Neural cell (in vitro differentiated cells): ENCODE results near the gene CLHC1. TPM values are rescaled to one million over a fixed set of nuclear protein-coding genes. Genes with fewer than 3 reads are reported as not detected.
"Not testable (repeated sequence)": the region's sequence is repeated elsewhere in the genome, so short reads cannot be mapped to it uniquely, and the experiment has no call there.

ENCODE experiments used
- H2AFZ ChIP-seq: fragments of 200-600, 300-800 bp; sonication (generic), shearing (Covaris generic); 2 replicates; pipeline ENCODE4 v1.6.0; 2014; ENCODE audit warnings: low read depth, mild to moderate bottlenecking, antibody characterized with exemption, low read length, moderate library complexity
- H3F3A ChIP-seq: fragments of 200-600 bp; shearing (Covaris generic); 2 replicates; pipeline ENCODE4 v1.6.1; 2016; ENCODE audit warnings: mild to moderate bottlenecking, moderate library complexity, mixed read lengths, antibody characterized with exemption, low read length; ENCODE audit not compliant: insufficient read depth, poor library complexity, severe bottlenecking
- H3K27ac ChIP-seq: fragments of 200-600, 300-800 bp; sonication (generic), shearing (Covaris generic); 2 replicates; pipeline ENCODE4 v1.5.1; 2014; ENCODE audit warnings: mild to moderate bottlenecking, low read length, moderate library complexity
- H3K27me3 ChIP-seq: fragments of 300-800, 200-600 bp; sonication (generic), shearing (Covaris generic); 2 replicates; pipeline ENCODE4 v1.6.0; 2014; ENCODE audit warnings: mild to moderate bottlenecking, low read depth, low read length, moderate library complexity; ENCODE audit not compliant: insufficient read depth
- H3K36me3 ChIP-seq: fragments of 300-800, 200-600 bp; sonication (generic), shearing (Covaris generic); 2 replicates; pipeline ENCODE4 v1.5.1; 2014; ENCODE audit warnings: mild to moderate bottlenecking, antibody characterized with exemption, low read length, moderate library complexity; ENCODE audit not compliant: insufficient read depth
- H3K4me2 ChIP-seq: fragments of 300-800, 200-600 bp; sonication (generic), shearing (Covaris generic); 2 replicates; pipeline ENCODE4 v1.6.0; 2014; ENCODE audit warnings: mild to moderate bottlenecking, low read length
- H3K4me3 ChIP-seq: fragments of 300-800, 200-600 bp; sonication (generic), shearing (Covaris generic); 2 replicates; pipeline ENCODE4 v1.5.1; 2014; ENCODE audit warnings: mild to moderate bottlenecking, low read length, moderate library complexity
- H3K79me2 ChIP-seq: fragments of 200-600 bp; shearing (Covaris generic); replicated peaks from 2 replicates; pipeline ENCODE4 v1.6.0; 2014; ENCODE audit warnings: mild to moderate bottlenecking, low read length, moderate library complexity; ENCODE audit not compliant: insufficient read depth
- H3K9ac ChIP-seq: fragments of 300-800, 200-600 bp; sonication (generic), shearing (Covaris generic); 2 replicates; pipeline ENCODE4 v1.6.1; 2016; ENCODE audit warnings: mild to moderate bottlenecking, low read length, mixed read lengths
- H3K9me2 ChIP-seq: fragments of 200-600 bp; shearing (Covaris generic); 2 replicates; pipeline ENCODE4 v1.6.1; 2016; ENCODE audit warnings: mild to moderate bottlenecking, low read length, mixed read lengths; ENCODE audit not compliant: insufficient read depth
- H3K9me3 ChIP-seq: fragments of 200-600, 300-800 bp; sonication (generic), shearing (Covaris generic); 2 replicates; pipeline ENCODE4 v1.6.1; 2016; ENCODE audit warnings: mild to moderate bottlenecking, mixed run types, low read length, moderate library complexity, mixed read lengths
- H4K20me1 ChIP-seq: fragments of 200-600 bp; shearing (Covaris generic); 2 replicates; pipeline ENCODE4 v1.6.1; 2016; ENCODE audit warnings: mild to moderate bottlenecking, mixed run types; ENCODE audit not compliant: insufficient read depth
- EP300 ChIP-seq: fragments of 450-650 bp; conservative IDR thresholded peaks from 2 replicates; pipeline ENCODE4 v1.6.1; 2014; ENCODE audit warnings: antibody characterized with exemption, mild to moderate bottlenecking, moderate library complexity; ENCODE audit not compliant: poor library complexity, severe bottlenecking
- EZH2 ChIP-seq: fragments of 200-600, 300-800 bp; shearing (Covaris generic), sonication (generic); IDR thresholded peaks from 2 replicates; pipeline ENCODE4 v1.6.1; 2014; ENCODE audit warnings: antibody characterized with exemption, low read length, borderline replicate concordance, mild to moderate bottlenecking; ENCODE audit not compliant: insufficient read depth, poor library complexity, severe bottlenecking
- MXI1 ChIP-seq: fragments of 450-650 bp; conservative IDR thresholded peaks from 2 replicates; pipeline ENCODE4 v1.6.1; 2014; ENCODE audit warnings: antibody characterized with exemption, mild to moderate bottlenecking; ENCODE audit not compliant: poor library complexity, severe bottlenecking
- POLR2AphosphoS5 ChIP-seq: IDR thresholded peaks from 2 replicates; pipeline ENCODE4 v1.6.1; 2012
- RAD21 ChIP-seq: fragments of 450-650 bp; conservative IDR thresholded peaks from 2 replicates; pipeline ENCODE4 v1.6.1; 2014; ENCODE audit warnings: antibody characterized with exemption, mild to moderate bottlenecking, moderate library complexity
- SMC3 ChIP-seq: fragments of 450-650 bp; conservative IDR thresholded peaks from 2 replicates; pipeline ENCODE4 v1.6.1; 2014; ENCODE audit warnings: antibody characterized with exemption, mild to moderate bottlenecking, moderate library complexity; ENCODE audit not compliant: poor library complexity
- TAF1 ChIP-seq: IDR thresholded peaks from 2 replicates; pipeline ENCODE4 v1.6.1; 2012; ENCODE audit warnings: low read depth
- polyA plus RNA-seq: library from polyadenylated mRNA; depleted of rRNA; stranded (reverse); fragments of >200 nt; gene quantifications from 2 replicates; pipeline ENCODE4 v1.2.3, GENCODE V29; 2014
- TF ChIP-seq, protein P1 (sequence below): fragments of 450-650 bp; IDR thresholded peaks from 2 replicates; pipeline ENCODE4 v1.5.1; 2014; ENCODE audit warnings: antibody characterized with exemption, mild to moderate bottlenecking, moderate library complexity; ENCODE audit not compliant: poor library complexity, severe bottlenecking
- TF ChIP-seq, protein P2 (sequence below): IDR thresholded peaks from 2 replicates; pipeline ENCODE4 v1.6.1; 2012; ENCODE audit warnings: borderline replicate concordance

CLHC1 gene
- polyA plus RNA-seq, 1 donor from 2014 or later: 43.6 TPM

DNA sequence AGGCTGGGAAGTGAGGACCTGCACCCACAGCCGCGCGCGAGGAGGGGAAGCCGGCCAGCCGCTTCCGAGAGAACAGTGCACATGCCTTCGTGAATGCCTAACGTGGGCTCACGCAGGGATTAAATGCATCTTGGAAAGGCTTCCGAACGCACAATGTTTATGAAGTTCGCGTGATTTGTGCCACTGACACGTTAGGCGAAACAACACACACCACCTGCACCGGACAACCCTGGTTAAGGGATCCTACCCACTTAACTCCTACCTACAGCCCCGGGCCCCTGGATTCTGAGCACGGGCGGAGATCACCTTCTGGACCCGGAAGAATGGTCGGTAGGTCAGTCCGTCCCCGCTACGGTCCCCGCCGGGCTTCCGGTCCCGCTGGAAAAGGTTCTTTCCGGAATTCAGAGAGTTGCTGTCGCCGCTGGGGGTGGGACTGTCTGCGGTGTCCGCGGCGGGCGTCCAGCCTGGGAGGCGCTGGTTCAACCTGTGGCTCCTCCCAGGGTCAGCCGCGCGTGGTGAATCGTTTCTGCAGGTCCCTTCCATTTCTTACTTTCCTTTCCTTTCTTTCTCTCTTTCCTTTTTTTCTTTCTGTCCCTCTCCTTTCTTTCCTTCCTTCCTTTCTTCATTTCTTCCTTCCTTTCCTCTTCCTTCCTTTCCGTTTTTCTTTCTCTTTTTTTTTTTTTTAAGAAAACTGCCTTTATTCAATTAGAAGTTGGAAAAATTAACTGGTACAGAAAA lies 37.0 kb upstream of the CLHC1 start, which contains the start of gene MTIF2:
Gene MTIF2, minus strand, starts transcription at position 325 of the 738 bp plus-strand sequence. CDS start 5,373 bp downstream, outside the sequence.
- no peaks in the 10 kb centered on the region for H4K20me1 ChIP-seq
- H3K9me2 ChIP-seq: no peaks in the 10 kb centered on the region
- no peaks in the 10 kb centered on the region for H3F3A ChIP-seq
- H3K36me3 ChIP-seq: no peaks in the 10 kb centered on the region
- no peaks in the 10 kb centered on the region for H3K27me3 ChIP-seq
- peak within 1 kb of the TSS; percentile 74 for H3K4me3 ChIP-seq
- no peaks in the 10 kb centered on the region for H3K79me2 ChIP-seq
- H3K27ac ChIP-seq: peak within 1 kb of the TSS; percentile 61
- H3K9ac ChIP-seq: peak within 1 kb of the TSS; percentile 70
- H3K9me3 ChIP-seq: no peaks in the 10 kb centered on the region
- peak within 1 kb of the TSS; percentile 88 for H3K4me2 ChIP-seq
- TF ChIP-seq POLR2AphosphoS5 (peak; percentile 78), SMC3 (peak; percentile 55), RAD21 (peak; percentile 37), EZH2 (no peak), EP300 (no peak), TAF1 (peak; percentile 89), MXI1 (peak; percentile 94)
- TF ChIP-seq, protein P1, sequence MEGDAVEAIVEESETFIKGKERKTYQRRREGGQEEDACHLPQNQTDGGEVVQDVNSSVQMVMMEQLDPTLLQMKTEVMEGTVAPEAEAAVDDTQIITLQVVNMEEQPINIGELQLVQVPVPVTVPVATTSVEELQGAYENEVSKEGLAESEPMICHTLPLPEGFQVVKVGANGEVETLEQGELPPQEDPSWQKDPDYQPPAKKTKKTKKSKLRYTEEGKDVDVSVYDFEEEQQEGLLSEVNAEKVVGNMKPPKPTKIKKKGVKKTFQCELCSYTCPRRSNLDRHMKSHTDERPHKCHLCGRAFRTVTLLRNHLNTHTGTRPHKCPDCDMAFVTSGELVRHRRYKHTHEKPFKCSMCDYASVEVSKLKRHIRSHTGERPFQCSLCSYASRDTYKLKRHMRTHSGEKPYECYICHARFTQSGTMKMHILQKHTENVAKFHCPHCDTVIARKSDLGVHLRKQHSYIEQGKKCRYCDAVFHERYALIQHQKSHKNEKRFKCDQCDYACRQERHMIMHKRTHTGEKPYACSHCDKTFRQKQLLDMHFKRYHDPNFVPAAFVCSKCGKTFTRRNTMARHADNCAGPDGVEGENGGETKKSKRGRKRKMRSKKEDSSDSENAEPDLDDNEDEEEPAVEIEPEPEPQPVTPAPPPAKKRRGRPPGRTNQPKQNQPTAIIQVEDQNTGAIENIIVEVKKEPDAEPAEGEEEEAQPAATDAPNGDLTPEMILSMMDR: no peak
- TF ChIP-seq, protein P2, sequence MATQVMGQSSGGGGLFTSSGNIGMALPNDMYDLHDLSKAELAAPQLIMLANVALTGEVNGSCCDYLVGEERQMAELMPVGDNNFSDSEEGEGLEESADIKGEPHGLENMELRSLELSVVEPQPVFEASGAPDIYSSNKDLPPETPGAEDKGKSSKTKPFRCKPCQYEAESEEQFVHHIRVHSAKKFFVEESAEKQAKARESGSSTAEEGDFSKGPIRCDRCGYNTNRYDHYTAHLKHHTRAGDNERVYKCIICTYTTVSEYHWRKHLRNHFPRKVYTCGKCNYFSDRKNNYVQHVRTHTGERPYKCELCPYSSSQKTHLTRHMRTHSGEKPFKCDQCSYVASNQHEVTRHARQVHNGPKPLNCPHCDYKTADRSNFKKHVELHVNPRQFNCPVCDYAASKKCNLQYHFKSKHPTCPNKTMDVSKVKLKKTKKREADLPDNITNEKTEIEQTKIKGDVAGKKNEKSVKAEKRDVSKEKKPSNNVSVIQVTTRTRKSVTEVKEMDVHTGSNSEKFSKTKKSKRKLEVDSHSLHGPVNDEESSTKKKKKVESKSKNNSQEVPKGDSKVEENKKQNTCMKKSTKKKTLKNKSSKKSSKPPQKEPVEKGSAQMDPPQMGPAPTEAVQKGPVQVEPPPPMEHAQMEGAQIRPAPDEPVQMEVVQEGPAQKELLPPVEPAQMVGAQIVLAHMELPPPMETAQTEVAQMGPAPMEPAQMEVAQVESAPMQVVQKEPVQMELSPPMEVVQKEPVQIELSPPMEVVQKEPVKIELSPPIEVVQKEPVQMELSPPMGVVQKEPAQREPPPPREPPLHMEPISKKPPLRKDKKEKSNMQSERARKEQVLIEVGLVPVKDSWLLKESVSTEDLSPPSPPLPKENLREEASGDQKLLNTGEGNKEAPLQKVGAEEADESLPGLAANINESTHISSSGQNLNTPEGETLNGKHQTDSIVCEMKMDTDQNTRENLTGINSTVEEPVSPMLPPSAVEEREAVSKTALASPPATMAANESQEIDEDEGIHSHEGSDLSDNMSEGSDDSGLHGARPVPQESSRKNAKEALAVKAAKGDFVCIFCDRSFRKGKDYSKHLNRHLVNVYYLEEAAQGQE: peak; percentile 34
- peak within 1 kb of the TSS; percentile 66 for H2AFZ ChIP-seq

DNA sequence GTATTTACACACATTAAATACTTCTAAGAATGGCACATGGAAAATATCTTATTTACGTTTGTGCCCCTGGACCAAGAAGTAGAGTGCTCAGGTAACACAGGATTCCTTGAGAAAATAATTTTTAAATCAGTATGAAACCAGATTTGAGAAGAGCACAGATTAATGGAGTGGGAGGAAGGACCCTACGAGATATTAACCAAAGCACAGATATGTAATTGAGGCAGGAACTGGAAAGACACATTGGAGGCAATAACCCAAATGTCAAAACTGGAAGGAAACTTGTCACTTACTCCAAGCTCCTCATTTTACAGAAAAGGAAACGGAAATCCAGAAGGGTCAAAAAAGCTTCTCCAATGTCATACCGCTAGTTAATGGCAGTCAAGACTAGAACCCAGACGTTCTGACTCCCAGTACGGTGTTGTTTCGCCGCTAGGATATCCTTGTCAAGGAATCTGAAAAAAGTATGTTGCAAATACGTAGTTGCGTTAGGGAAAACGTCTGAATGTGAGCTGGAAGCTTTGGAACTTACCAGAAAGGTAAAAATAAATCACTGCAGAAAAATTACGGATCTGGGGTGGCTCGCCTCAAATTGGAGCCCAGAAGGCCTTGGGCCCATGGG lies 36.3 kb upstream of the CLHC1 start:
- Histone ChIP-seq H3K79me2 (no peaks in the 10 kb centered on the region), H2AFZ (peak overlapping the region; percentile 66)
- TF ChIP-seq RAD21 (no peak), SMC3 (no peak), POLR2AphosphoS5 (no peak), TAF1 (no peak), EZH2 (no peak)
- TF ChIP-seq, protein P1: no peak
- TF ChIP-seq, protein P2: no peak

DNA sequence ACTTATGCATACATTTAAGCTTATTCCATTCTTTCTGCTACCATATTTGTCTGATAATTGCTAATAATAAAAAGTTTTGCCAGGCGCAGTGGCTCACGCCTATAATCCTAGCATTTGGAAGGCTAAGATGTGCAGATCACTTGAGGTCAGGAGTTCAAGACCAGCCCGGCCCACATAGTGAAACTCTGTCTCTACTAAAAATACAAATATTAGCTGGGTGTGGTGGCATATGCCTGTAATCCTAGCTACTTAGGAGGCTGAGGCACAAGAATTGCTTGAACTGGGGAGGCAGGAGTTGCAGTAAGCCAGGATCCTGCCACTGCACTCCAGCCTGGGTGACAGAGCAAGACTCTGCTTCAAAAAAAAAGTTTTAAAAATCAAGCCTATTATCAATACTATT lies 27.5 kb upstream of the CLHC1 start:
- not testable (repeated sequence) for H3F3A ChIP-seq, H3K4me2 ChIP-seq, H4K20me1 ChIP-seq, H3K36me3 ChIP-seq, H3K79me2 ChIP-seq, H2AFZ ChIP-seq, H3K27ac ChIP-seq, H3K27me3 ChIP-seq, H3K9ac ChIP-seq, H3K9me2 ChIP-seq, H3K4me3 ChIP-seq, H3K9me3 ChIP-seq

More for the DNA sequence above, 36.3 kb upstream of the CLHC1 start:
- Histone ChIP-seq H3K9me3 (no peaks in the 10 kb centered on the region), H3K4me2 (peak overlapping the region; percentile 88), H3K27me3 (no peaks in the 10 kb centered on the region), H3F3A (no peaks in the 10 kb centered on the region), H4K20me1 (no peaks in the 10 kb centered on the region), H3K27ac (peak overlapping the region; percentile 61), H3K9ac (peak overlapping the region; percentile 70), H3K4me3 (peak overlapping the region; percentile 74), H3K9me2 (no peaks in the 10 kb centered on the region), H3K36me3 (no peaks in the 10 kb centered on the region)
